Activated CD4-positive, alpha-beta T cell treated with anti-CD3 and anti-CD28 coated beads for 48 hours (primary cell): Measurements from ENCODE around the gene FBXO27.
"Not testable (repeated sequence)": the region's sequence is repeated elsewhere in the genome, so short reads cannot be mapped to it uniquely, and the experiment has no call there.

Source experiments
- DNase-seq: peaks from one replicate; pipeline ENCODE4 v3.0.0-alpha.2; 2020

FBXO27 gene, protein sequence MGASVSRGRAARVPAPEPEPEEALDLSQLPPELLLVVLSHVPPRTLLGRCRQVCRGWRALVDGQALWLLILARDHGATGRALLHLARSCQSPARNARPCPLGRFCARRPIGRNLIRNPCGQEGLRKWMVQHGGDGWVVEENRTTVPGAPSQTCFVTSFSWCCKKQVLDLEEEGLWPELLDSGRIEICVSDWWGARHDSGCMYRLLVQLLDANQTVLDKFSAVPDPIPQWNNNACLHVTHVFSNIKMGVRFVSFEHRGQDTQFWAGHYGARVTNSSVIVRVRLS

GRCh38 chr19:39032063-39032918, at the start of gene FBXO27:
Gene FBXO27 (minus strand): TSS chr19:39032549. CDS start chr19:39032227, 322 bp downstream.
- DNase-seq: peak; percentile 6

DNA sequence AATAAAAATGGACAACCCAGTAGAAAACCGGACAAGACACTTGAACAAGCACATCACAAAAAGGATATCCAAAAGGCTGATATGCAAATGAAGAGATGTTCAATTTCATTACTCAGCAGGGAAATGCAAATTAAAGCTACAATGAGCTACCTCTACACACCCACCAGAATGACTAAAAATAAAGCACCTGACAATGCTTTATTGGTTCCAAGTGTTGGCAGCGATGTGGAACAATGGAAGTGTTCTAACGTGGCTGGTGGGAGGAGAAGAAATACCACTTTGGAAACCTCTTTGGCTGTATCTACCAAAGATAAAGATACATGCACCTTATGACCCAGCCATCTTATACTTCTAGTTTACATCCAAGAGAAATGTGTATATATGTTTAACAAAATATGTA, 48.1 kb upstream of the FBXO27 start:
- no peak for DNase-seq

DNA sequence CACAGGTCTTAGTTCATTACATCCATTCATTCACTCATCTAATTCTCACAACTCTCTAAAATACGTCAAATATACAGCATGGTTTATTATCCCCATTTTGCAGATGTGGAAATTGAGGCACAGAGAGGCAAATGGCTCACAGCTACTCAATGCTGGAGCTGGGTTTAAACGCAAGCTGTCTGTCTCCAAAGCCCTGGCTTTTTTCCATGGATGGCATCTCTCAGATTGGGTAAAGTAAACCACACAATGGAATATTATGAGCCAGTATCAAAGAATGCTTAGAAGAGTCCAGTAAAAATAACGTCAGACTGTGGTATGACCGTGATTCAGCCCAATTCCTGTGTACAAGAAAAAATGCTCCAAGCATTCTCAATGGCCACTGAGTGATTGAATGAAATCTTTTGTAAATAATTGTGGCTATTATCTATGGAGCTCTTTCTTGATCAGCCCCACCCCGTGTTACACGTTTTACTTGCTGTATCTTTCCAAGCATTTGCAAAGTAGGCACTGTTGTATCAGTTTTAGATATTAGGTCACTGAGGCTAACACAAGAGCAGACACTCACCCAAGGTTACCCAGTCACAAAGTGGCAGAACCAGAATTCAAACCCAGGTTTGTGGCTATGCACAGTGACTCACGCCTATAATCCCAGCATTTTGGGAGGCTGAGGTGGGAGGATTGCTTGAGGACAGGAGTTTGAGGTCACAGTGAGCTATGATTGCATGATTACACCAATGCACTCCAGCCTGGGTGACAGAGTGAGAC, 46.3 kb upstream of the FBXO27 start:
- DNase-seq: no peak

DNA sequence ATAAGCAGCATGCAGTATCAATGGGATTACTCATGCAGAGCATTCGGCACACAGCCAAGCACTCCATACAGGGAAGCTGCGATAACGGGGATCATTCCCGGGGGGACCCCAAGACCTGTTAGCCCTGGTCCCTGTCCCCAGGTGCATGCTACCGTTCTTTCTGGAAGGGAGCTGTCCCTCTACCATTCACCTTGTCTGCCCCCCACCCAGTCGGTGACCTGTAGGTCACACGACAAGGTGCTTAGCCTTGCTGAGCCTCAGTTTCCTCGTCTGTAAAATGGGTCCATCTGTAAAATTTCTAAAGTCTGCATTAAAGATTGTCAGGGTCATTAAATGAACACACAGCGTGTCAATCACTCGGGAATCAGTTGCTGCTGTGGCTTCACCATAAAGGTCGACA, 45.0 kb upstream of the FBXO27 start:
- no peak for DNase-seq

GRCh38 chr19:39074942-39075341, 42.6 kb upstream of the FBXO27 start:
- no peak for DNase-seq

DNA sequence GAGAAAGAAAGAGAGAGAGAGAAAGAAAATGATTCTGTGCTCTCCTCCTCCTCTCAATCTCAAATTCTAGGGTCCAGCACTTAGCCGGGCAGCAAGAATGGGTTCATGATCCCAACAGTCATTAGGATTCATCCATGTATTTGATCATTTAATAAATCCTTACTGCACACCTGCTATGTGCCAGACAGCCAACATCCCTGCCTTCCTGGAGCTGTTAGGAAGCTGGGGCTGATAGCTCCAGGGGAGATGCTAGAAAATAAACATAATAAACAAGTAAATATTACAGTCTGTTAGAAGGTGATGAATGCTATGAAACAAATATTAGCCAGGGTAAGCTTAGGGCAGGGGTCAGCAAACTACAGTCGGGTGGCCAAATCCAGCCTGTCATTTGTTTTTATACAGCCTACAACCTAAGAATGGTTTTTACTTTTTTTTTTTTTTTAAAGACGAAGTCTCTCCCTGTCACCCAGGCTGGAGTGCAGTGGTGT, 41.9 kb upstream of the FBXO27 start:
- no peak for DNase-seq

DNA sequence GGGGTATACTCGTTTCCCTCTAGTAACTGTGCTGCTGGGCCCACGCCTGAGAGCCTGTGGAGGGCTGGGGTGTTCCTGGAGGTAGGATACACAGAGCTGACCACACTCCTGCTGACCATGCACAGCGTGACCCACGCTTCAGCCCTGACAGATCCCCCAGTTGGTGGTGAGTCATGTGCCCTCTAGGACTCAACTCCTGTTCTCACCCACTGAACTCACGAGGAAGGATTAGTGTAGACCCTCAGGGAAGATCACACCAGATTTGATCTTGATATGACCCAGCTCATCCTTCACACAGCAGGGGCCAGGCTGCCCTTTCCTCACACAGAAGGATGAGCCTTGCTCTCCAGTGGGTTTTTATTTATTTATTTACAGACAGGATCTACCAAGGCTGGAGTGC, 38.5 kb upstream of the FBXO27 start:
- no peak for DNase-seq

GRCh38 chr19:39068259-39068658, 35.9 kb upstream of the FBXO27 start:
- not testable (repeated sequence) for DNase-seq

GRCh38 chr19:39067104-39067503, 34.8 kb upstream of the FBXO27 start:
- DNase-seq: no peak

DNA sequence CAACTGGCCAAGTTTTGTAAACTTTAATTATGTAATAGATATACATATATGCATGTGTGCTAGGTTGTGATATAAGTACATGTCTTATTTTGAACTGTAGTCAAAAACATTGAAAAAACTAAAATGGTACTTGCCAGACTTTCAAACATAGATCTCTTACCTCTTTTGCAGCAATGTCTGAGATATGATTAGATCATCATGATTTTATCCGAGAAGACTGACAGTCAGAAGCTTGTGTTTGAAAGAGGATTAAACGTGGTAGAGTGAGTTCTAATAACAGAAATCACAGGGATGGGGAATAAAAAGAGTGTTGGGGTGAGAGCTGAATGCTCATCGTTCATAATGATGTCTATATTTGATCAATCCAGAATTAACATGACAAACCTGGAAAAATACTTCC, 33.6 kb upstream of the FBXO27 start:
- no peak for DNase-seq

- no peak for DNase-seq
Observed at GRCh38 chr19:39064405-39064804, 32.1 kb upstream of the FBXO27 start.

DNA sequence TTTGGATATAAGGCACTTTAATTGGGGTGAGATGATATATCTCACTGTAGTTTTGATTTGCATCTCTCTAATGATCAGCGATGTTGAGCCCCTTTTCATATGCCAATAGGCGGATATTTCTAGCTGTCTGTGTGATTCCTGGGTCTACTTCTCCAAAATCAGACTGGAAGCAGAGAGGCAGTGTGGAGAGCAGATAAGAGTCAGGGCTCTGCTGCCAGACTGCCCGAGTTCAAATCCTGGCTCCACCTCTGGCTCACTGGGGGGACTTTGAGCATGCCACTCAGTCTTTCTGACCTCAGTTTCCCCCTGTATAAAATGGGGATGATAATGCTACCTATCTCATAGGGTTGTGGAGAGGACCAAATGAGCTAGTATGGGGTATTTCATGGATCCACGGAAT, 27.8 kb upstream of the FBXO27 start:
- DNase-seq: no peak

DNA sequence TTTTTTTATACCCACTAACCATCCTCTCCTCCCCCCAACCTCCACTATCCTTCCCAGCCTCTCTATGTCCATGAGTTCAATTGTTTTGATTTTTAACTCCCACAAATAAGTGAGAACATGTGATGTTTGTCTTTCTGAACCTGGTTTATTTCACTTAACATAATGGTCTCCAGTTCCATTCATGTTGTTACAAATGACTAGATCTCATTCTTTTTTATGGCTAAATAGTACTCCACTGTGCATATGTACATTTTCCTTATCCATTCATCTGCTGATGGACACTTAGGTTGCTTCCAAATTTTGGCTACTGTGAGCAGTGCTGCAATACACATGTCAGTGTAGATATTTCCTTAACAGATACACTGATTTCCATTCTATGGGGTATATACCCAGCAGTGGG, 27.0 kb upstream of the FBXO27 start:
- DNase-seq: no peak

- no peak for DNase-seq
Observed at GRCh38 chr19:39057615-39058014, 25.3 kb upstream of the FBXO27 start.

- no peak for DNase-seq
Observed at GRCh38 chr19:39054091-39054470, 21.7 kb upstream of the FBXO27 start.

DNA sequence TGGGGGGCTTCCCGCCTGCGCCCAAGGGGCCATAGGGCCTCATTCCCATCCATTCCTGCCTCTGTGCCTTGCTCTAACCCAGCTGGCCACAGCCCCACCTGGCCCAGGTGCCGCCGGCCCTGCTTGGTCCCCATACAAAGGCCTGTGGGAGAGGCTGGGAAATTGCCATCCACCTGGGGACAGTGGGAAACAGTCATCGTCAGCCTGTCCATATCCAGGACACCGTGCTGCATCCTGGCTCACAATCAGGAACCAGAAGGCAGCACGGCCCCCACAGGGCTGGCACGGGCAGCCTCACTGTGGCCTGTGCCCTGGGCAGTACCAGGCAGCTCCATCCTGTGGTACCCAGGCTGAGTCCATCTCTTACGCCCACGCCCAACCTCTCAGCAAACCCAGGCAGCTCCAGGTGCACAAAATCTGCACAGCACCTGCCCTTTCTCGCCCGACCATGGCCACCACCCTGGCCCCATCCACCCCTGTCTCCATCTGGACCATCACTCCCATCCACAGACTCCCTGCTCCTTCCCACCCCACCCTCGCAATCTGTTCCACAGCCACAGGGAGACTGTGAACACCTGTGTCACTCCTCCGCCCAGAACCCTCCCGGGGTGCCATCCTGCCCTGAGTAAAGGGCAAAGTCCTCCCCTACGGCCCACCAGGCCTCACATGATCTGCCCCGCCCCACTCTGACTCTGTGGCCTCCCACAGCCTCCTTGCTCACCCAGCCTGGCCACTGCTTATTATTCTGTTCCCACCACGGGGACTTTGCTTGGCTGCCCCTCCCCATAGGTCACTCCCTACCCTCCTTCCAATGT, 21.1 kb upstream of the FBXO27 start:
- no peak for DNase-seq

DNA sequence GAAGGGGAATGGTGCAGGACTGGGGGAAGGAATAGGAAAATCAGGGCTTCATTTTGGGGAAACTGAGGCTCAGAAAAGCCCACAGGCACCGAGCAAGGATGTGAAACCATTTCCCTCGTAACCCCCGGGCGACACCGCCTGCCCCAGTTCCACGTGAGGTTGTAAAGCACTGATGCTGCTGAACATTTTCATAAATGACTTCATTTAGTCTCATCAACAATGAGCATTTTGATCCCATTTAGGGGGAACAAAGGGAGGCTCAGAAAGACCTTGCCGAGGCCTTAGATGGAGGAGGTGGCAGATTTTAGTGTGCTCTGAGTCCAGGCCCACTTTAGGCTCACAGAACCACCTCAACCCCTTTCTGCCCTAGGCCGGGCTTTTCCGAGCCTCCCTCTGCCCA, 20.5 kb upstream of the FBXO27 start:
- no peak for DNase-seq

- peak; percentile 73 for DNase-seq
Observed at GRCh38 chr19:39052243-39052746, 19.9 kb upstream of the FBXO27 start.

DNA sequence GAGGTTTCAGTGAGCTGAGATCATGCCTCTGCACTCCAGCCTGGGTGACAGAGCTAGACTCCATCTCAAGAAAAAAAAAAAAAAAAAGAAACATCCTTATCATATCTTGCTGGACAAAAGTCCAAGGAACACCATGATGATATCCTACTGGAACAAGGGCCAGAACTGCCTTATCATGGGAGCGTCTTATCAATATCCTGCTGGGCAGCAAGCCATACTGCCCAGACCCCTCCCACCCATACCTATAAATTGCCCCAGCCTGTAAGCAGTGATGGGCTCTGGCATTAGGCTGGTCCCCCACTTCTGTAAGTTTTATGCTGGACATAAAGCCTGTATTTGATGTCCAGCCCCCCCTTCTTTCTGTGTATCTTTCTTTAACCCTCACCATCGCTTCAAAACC, 14.7 kb upstream of the FBXO27 start:
- no peak for DNase-seq

- peak; percentile 12 for DNase-seq
Observed at GRCh38 chr19:39046037-39046821, 13.9 kb upstream of the FBXO27 start.

DNA sequence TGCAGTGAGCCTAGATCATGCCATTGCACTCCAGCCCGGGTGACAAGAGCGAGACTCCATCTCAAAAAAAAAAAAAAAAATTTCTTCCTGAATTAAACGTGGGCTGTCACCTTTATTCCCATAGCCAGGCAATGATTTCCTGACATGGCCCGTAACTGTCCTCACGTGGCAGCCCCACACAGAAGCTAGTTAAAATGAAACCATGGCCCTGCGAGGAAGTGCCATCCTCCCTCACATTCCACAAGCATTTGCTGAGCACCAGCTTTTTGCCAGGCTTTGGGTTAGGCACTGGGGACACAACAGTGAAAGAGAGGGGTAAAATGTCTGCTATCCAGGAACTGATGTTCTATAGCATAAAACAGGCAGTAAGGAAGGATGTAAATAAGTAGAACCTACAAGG, 13.2 kb upstream of the FBXO27 start:
- no peak for DNase-seq

DNA sequence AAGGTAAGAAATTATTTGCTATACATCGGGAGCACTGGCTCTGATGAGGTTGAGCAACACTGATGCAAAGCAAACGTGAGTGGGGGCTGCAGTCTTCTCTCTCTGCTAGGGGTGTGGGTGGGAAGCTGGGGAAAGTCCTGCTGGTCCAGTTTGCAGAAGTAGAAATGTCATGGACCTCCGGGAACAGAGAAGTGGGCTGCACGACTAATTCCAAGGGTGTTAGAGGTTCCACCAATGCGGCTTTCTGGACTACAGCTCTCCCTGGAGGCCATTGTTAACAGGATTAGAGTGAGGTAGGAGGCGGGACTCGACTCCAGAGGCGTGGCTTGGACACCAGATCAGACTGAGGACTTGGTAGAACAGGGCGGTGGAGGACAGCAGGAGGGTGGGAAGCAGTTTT, 5.7 kb upstream of the FBXO27 start:
- DNase-seq: peak; percentile 27
